Measurements from ENCODE around the gene ICAM5. TPM values are rescaled to one million over a fixed set of nuclear protein-coding genes. Genes with fewer than 3 reads are reported as not detected.

Gene ICAM5
- total and polyA plus RNA-seq, 9 of the 15 experiments (the other 6 are each of a cell fraction or from before 2014, with no cell fraction given): 0.10 to 114 (median 13.7) TPM

DNA sequence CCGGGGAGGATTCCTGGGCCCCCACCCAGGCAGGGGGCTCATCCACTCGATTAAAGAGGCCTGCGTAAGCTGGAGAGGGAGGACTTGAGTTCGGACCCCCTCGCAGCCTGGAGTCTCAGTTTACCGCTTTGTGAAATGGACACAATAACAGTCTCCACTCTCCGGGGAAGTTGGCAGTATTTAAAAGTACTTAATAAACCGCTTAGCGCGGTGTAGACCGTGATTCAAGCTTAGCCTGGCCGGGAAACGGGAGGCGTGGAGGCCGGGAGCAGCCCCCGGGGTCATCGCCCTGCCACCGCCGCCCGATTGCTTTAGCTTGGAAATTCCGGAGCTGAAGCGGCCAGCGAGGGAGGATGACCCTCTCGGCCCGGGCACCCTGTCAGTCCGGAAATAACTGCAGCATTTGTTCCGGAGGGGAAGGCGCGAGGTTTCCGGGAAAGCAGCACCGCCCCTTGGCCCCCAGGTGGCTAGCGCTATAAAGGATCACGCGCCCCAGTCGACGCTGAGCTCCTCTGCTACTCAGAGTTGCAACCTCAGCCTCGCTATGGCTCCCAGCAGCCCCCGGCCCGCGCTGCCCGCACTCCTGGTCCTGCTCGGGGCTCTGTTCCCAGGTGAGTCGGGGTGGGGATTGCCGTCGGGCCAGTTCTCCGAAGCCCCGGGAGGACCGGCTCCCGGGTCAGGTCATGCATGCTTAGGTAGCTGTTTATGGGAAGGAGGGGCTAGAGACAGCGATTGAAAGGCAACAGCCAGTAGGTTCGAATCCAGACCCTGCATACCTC is 18.9 kb upstream of the ICAM5 start, which contains the start of gene ICAM1 (continued):
- TF ChIP-seq, protein P1, sequence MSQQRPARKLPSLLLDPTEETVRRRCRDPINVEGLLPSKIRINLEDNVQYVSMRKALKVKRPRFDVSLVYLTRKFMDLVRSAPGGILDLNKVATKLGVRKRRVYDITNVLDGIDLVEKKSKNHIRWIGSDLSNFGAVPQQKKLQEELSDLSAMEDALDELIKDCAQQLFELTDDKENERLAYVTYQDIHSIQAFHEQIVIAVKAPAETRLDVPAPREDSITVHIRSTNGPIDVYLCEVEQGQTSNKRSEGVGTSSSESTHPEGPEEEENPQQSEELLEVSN (IDR thresholded peaks at IDR 0.05; ENCODE audit: borderline replicate concordance in 1 of 2, extremely low read depth in 1 of 2, insufficient read depth in 1 of 2, insufficient read length in 1 of 2, low read depth in 1 of 2, low read length in 1 of 2, poor library complexity in 1 of 2, severe bottlenecking in 1 of 2): peak; percentile 95 to 97
- TF ChIP-seq EHMT2 (IDR thresholded peaks at IDR 0.05) (no peak), YBX1 (IDR thresholded peaks at IDR 0.05) (no peak), PKNOX1 (IDR thresholded peaks at IDR 0.05) (peak; percentile 54), HDAC3 (IDR thresholded peaks at IDR 0.05; ENCODE audit: borderline replicate concordance, partially characterized antibody) (no peak), TCF7 (IDR thresholded peaks at IDR 0.05; ENCODE audit: borderline replicate concordance) (no peak), FOXP1 (CRISPR knock-in tag; IDR thresholded peaks at IDR 0.05) (peak; percentile 74), TAL1 (IDR thresholded peaks at IDR 0.05) (no peak), CHD4 (IDR thresholded peaks at IDR 0.05; ENCODE audit: insufficient read depth, insufficient replicate concordance, low read depth, low read length, poor library complexity, severe bottlenecking) (no peak), CHD7 (IDR thresholded peaks at IDR 0.05; ENCODE audit: low read depth, low read length) (no peak)
- TF ChIP-seq, protein P2, sequence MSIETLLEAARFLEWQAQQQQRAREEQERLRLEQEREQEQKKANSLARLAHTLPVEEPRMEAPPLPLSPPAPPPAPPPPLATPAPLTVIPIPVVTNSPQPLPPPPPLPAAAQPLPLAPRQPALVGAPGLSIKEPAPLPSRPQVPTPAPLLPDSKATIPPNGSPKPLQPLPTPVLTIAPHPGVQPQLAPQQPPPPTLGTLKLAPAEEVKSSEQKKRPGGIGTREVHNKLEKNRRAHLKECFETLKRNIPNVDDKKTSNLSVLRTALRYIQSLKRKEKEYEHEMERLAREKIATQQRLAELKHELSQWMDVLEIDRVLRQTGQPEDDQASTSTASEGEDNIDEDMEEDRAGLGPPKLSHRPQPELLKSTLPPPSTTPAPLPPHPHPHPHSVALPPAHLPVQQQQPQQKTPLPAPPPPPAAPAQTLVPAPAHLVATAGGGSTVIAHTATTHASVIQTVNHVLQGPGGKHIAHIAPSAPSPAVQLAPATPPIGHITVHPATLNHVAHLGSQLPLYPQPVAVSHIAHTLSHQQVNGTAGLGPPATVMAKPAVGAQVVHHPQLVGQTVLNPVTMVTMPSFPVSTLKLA (conservative IDR thresholded peaks at IDR 0.05): peak; percentile 83 to 85

Data from K562 (cell line).